NOMO-1 (cell line): ENCODE measurements around the gene ACSL1.

Experiments used
- DNase-seq, 2 experiments: peaks; one replicate each; lab custom pipeline; 2025; ENCODE audit not compliant: unreplicated experiment in 2 of 2; lab: John Stamatoyannopoulos, UW

Gene ACSL1

GRCh38 chr4:184825896-184826690, at the start of gene ACSL1:
ACSL1 (minus strand) TSS chr4:184825968; CDS start chr4:184803514, 22,454 bp downstream.
- DNase-seq, result peak; percentile 47 to 79

- DNase-seq, result peak in 1 of 2 experiments; percentile 4
Observed at GRCh38 chr4:184873054-184873453, 47.3 kb upstream of the ACSL1 start.

GRCh38 chr4:184870718-184871117, 45.0 kb upstream of the ACSL1 start:
- DNase-seq, result no peak

- DNase-seq, result no peak
Observed at GRCh38 chr4:184868623-184869022, 42.9 kb upstream of the ACSL1 start.

GRCh38 chr4:184863916-184864315, 38.1 kb upstream of the ACSL1 start:
- DNase-seq, result no peak

GRCh38 chr4:184861047-184861446, 35.3 kb upstream of the ACSL1 start:
- DNase-seq, result peak; percentile 12 to 75

GRCh38 chr4:184860018-184860779, 34.4 kb upstream of the ACSL1 start:
- DNase-seq, result peak; percentile 63 to 72

GRCh38 chr4:184857441-184858121, 31.8 kb upstream of the ACSL1 start:
- peak; percentile 10 to 17 for DNase-seq

GRCh38 chr4:184856277-184856609, 30.5 kb upstream of the ACSL1 start:
- DNase-seq, result peak; percentile 68 to 96

GRCh38 chr4:184854673-184855072, 28.9 kb upstream of the ACSL1 start:
- peak; percentile 86 to 98 for DNase-seq

- DNase-seq, result no peak
Observed at GRCh38 chr4:184853436-184853835, 27.7 kb upstream of the ACSL1 start.

- no peak for DNase-seq
Observed at GRCh38 chr4:184851886-184852285, 26.1 kb upstream of the ACSL1 start.

- peak; percentile 37 to 50 for DNase-seq
Observed at GRCh38 chr4:184851200-184851541, 25.4 kb upstream of the ACSL1 start.

- DNase-seq, result no peak
Observed at GRCh38 chr4:184850431-184851199, 24.8 kb upstream of the ACSL1 start.

GRCh38 chr4:184850018-184850417, 24.2 kb upstream of the ACSL1 start:
- DNase-seq, result no peak

- peak in 1 of 2 experiments; percentile 9 for DNase-seq
Observed at GRCh38 chr4:184849185-184849584, 23.4 kb upstream of the ACSL1 start.

- peak; percentile 43 to 86 for DNase-seq
Observed at GRCh38 chr4:184848510-184848909, 22.7 kb upstream of the ACSL1 start.

- no peak for DNase-seq
Observed at GRCh38 chr4:184846531-184846930, 20.8 kb upstream of the ACSL1 start.

GRCh38 chr4:184845367-184846021, 19.7 kb upstream of the ACSL1 start:
- no peak for DNase-seq

GRCh38 chr4:184844742-184845141, 19.0 kb upstream of the ACSL1 start:
- DNase-seq, result no peak
